HG03196 (cell line): ENCODE data around the gene CDHR3.
"Not testable (repeated sequence)": the region's sequence is repeated elsewhere in the genome, so short reads cannot be mapped to it uniquely, and the experiment has no call there.

Source experiments
- ATAC-seq: cut with Tn5 transposase; IDR thresholded peaks from one replicate; pipeline ENCODE4 v1.9.1; 2021; ENCODE audit not compliant: unreplicated experiment

Gene CDHR3

GRCh38 chr7:105962353-105962752 lies 711 bp upstream of the CDHR3 start:
- ATAC-seq = no peak

GRCh38 chr7:105971845-105972244 lies 8.8 kb downstream of the CDHR3 start:
- ATAC-seq = no peak

- ATAC-seq = no peak
Measured at GRCh38 chr7:105972276-105972675, 9.2 kb downstream of the CDHR3 start.

GRCh38 chr7:105974471-105974870 lies 11.4 kb downstream of the CDHR3 start:
- ATAC-seq = no peak

- ATAC-seq = no peak
Measured at GRCh38 chr7:105975770-105976417, 12.8 kb downstream of the CDHR3 start.

- no peak for ATAC-seq
Measured at GRCh38 chr7:105976868-105977267, 13.8 kb downstream of the CDHR3 start.

GRCh38 chr7:105978035-105978434 lies 15.0 kb downstream of the CDHR3 start:
- no peak for ATAC-seq

- no peak for ATAC-seq
Measured at GRCh38 chr7:105978974-105979373, 15.9 kb downstream of the CDHR3 start.

GRCh38 chr7:105979405-105979804 lies 16.3 kb downstream of the CDHR3 start:
- ATAC-seq = no peak

- no peak for ATAC-seq
Measured at GRCh38 chr7:105980645-105981396, 17.8 kb downstream of the CDHR3 start.

- ATAC-seq = no peak
Measured at GRCh38 chr7:105982388-105982787, 19.3 kb downstream of the CDHR3 start.

GRCh38 chr7:105984808-105985207 lies 21.7 kb downstream of the CDHR3 start:
- not testable (repeated sequence) for ATAC-seq

GRCh38 chr7:105985229-105985628 lies 22.2 kb downstream of the CDHR3 start:
- ATAC-seq = no peak

- ATAC-seq = no peak
Measured at GRCh38 chr7:105985672-105986215, 22.7 kb downstream of the CDHR3 start.

GRCh38 chr7:105987046-105987445 lies 24.0 kb downstream of the CDHR3 start:
- ATAC-seq = no peak

- ATAC-seq = no peak
Measured at GRCh38 chr7:105988276-105988675, 25.2 kb downstream of the CDHR3 start.

- ATAC-seq = no peak
Measured at GRCh38 chr7:105989191-105989590, 26.1 kb downstream of the CDHR3 start.

GRCh38 chr7:105989686-105990085 lies 26.6 kb downstream of the CDHR3 start:
- no peak for ATAC-seq

- ATAC-seq = no peak
Measured at GRCh38 chr7:105990141-105990540, 27.1 kb downstream of the CDHR3 start.

- no peak for ATAC-seq
Measured at GRCh38 chr7:105990727-105991453, 27.8 kb downstream of the CDHR3 start.

GRCh38 chr7:105992905-105993304 lies 29.8 kb downstream of the CDHR3 start:
- no peak for ATAC-seq
